Nephron progenitor cell (in vitro differentiated cells): ENCODE measurements around the gene TLL2.
"Not testable (repeated sequence)": the region's sequence is repeated elsewhere in the genome, so short reads cannot be mapped to it uniquely, and the experiment has no call there.

Experiments used
- DNase-seq: peaks from one replicate; pipeline ENCODE4 v3.0.0; 2021
- H3K27ac Mint-ChIP-seq: 2 replicates; pipeline ENCODE4 v1.8.0; 2021; ENCODE audit warnings: mild to moderate bottlenecking, moderate library complexity, mixed read lengths
- H3K27me3 Mint-ChIP-seq: 2 replicates; pipeline ENCODE4 v1.8.0; 2021; ENCODE audit warnings: mild to moderate bottlenecking, low read depth, mixed read lengths; ENCODE audit not compliant: poor library complexity
- H3K36me3 Mint-ChIP-seq: 2 replicates; pipeline ENCODE4 v1.8.0; 2021; ENCODE audit warnings: low read depth, mixed read lengths
- H3K4me1 Mint-ChIP-seq: 2 replicates; pipeline ENCODE4 v1.8.0; 2021; ENCODE audit warnings: mixed read lengths
- H3K4me3 Mint-ChIP-seq: 2 replicates; pipeline ENCODE4 v1.8.0; 2021; ENCODE audit warnings: mild to moderate bottlenecking, moderate library complexity, mixed read lengths
- H3K9me3 Mint-ChIP-seq: 2 replicates; pipeline ENCODE4 v1.8.0; 2021; ENCODE audit warnings: mild to moderate bottlenecking, moderate library complexity, mixed read lengths
- CTCF ChIP-seq: fragments of 200-600 bp; sonication (generic); IDR thresholded peaks from 2 replicates; pipeline ENCODE4 v1.5.0; 2021; ENCODE audit warnings: antibody characterized with exemption

Gene TLL2

GRCh38 chr10:96548589-96548988 lies 34.9 kb upstream of the TLL2 start:
- Mint-ChIP-seq H3K27me3 (no peaks in the 10 kb centered on the region), H3K9me3 (no peaks in the 10 kb centered on the region), H3K36me3 (peaks cover 56% of the 10 kb centered on the region), H3K4me3 (no peak overlapping the region), H3K27ac (no peak overlapping the region), H3K4me1 (no peaks in the 10 kb centered on the region)
- no peak for TF ChIP-seq CTCF
- DNase-seq = no peak

- peaks cover 63% of the 10 kb centered on the region for H3K36me3 Mint-ChIP-seq
- H3K4me3 Mint-ChIP-seq, DNase-seq, H3K4me1 Mint-ChIP-seq, H3K27me3 Mint-ChIP-seq, H3K9me3 Mint-ChIP-seq: not testable (repeated sequence)
- peak overlapping the region; percentile 69 for H3K27ac Mint-ChIP-seq
These were observed 31.8 kb upstream of the TLL2 start for GRCh38 chr10:96545558-96545957.

- Mint-ChIP-seq H3K27ac (no peak overlapping the region), H3K27me3 (no peaks in the 10 kb centered on the region), H3K4me1 (no peaks in the 10 kb centered on the region), H3K4me3 (no peak overlapping the region), H3K36me3 (peaks cover 79% of the 10 kb centered on the region), H3K9me3 (no peaks in the 10 kb centered on the region)
- no peak for DNase-seq
- no peak for TF ChIP-seq CTCF
These were observed 28.2 kb upstream of the TLL2 start for GRCh38 chr10:96541921-96542320.

GRCh38 chr10:96540240-96540639 lies 26.5 kb upstream of the TLL2 start:
- Mint-ChIP-seq H3K9me3 (no peaks in the 10 kb centered on the region), H3K27me3 (no peaks in the 10 kb centered on the region), H3K4me1 (no peaks in the 10 kb centered on the region), H3K27ac (no peak overlapping the region), H3K36me3 (peaks cover 62% of the 10 kb centered on the region), H3K4me3 (no peak overlapping the region)
- no peak for DNase-seq
- TF ChIP-seq CTCF = no peak

GRCh38 chr10:96538683-96539082 lies 25.0 kb upstream of the TLL2 start:
- Mint-ChIP-seq H3K36me3 (peaks cover 58% of the 10 kb centered on the region), H3K27ac (no peak overlapping the region), H3K4me1 (no peaks in the 10 kb centered on the region), H3K27me3 (no peaks in the 10 kb centered on the region), H3K9me3 (no peaks in the 10 kb centered on the region), H3K4me3 (no peak overlapping the region)
- no peak for DNase-seq
- TF ChIP-seq CTCF = no peak

GRCh38 chr10:96536129-96536528 lies 22.4 kb upstream of the TLL2 start:
- no peak for DNase-seq
- no peak for TF ChIP-seq CTCF
- no peak overlapping the region for H3K4me3 Mint-ChIP-seq
- no peaks in the 10 kb centered on the region for H3K4me1 Mint-ChIP-seq
- H3K27me3 Mint-ChIP-seq = no peaks in the 10 kb centered on the region
- H3K36me3 Mint-ChIP-seq = peaks cover 63% of the 10 kb centered on the region
- H3K9me3 Mint-ChIP-seq = no peaks in the 10 kb centered on the region
- H3K27ac Mint-ChIP-seq = no peak overlapping the region
